Uterus (tissue), 4 donors: ENCODE data around the gene URM1. TPM values are rescaled to one million over a fixed set of nuclear protein-coding genes. Genes with fewer than 3 reads are reported as not detected.
A peak's percentile ranks its signal among the peaks of the same experiment; 100 is the strongest.

Source experiments
- DNase-seq, 2 donors: peaks; one replicate each; pipeline ENCODE4 v3.0.0-alpha.2; 2019 to 2020
- H3K27ac ChIP-seq, 2 donors: fragments of 200-600 bp; sonication (generic); 1 replicate in 1 of 2; 2 replicates in 1 of 2; pipeline ENCODE4 v1.5.1; 2016 to 2018
- H3K27me3 ChIP-seq, 2 donors: fragments of 200-600 bp; sonication (generic); one replicate each; pipeline ENCODE4 v1.5.1; 2018 to 2019; ENCODE audit warnings: control low read depth in 1 of 2
- H3K36me3 ChIP-seq, 2 donors: fragments of 200-600 bp; sonication (generic); one replicate each; pipeline ENCODE4 v1.5.1; 2019; ENCODE audit warnings: control low read depth in 1 of 2
- H3K4me1 ChIP-seq, 2 donors: fragments of 200-600 bp; sonication (generic); one replicate each; pipeline ENCODE4 v1.5.1; 2018 to 2019; ENCODE audit warnings: control low read depth in 1 of 2
- H3K4me3 ChIP-seq, 2 donors: fragments of 200-600 bp; sonication (generic); 1 replicate in 1 of 2; 2 replicates in 1 of 2; pipeline ENCODE4 v1.5.1; 2018 to 2019; ENCODE audit warnings: mild to moderate bottlenecking in 1 of 2
- H3K9me3 ChIP-seq, 2 donors: fragments of 200-600 bp; sonication (generic); one replicate each; pipeline ENCODE4 v1.5.1; 2019; ENCODE audit warnings: control low read depth in 1 of 2
- CTCF ChIP-seq, 4 experiments: fragments of 200-600 bp in 2 of 4; fragments of 450-650 bp in 2 of 4; sonication (generic) in 2 of 4; IDR thresholded peaks; one replicate each; pipeline ENCODE4 v1.5.1; 2016 to 2019; ENCODE audit warnings: antibody characterized with exemption in 4 of 4, mild to moderate bottlenecking in 2 of 4, moderate library complexity in 1 of 4
- POLR2A ChIP-seq, 2 donors: fragments of 450-650 bp; IDR thresholded peaks; one replicate each; pipeline ENCODE4 v1.6.1; 2016; ENCODE audit warnings: antibody characterized with exemption in 2 of 2, mild to moderate bottlenecking in 1 of 2, moderate library complexity in 1 of 2
- intact Hi-C: fragments of 100-400 bp; cut with DNase I; formaldehyde crosslinking; loops from one replicate; pipeline ENCODE4 v1.15.1; 2023; ENCODE audit warnings: low total_unique reads
- total RNA-seq, 4 donors: library from RNA; depleted of rRNA in 3 of 4; stranded (reverse); fragments of >200 nt in 3 of 4; gene quantifications; one replicate each; pipeline versions ENCODE4 v1.1.0 to v1.2.4, GENCODE V29; 2014 to 2023
- donor health status: DM: yes; HTN: yes; CAD: no.

URM1 gene
- total RNA-seq, 4 donors from 2014 or later: 6.7 to 32.0 (median 22.4) TPM

GRCh38 chr9:128361296-128361985 is 9.7 kb upstream of the URM1 start:
- Histone ChIP-seq H3K27me3 (no peaks in the 10 kb centered on the region), H3K36me3 (no peaks in the 10 kb centered on the region), H3K9me3 (no peaks in the 10 kb centered on the region), H3K4me1 (peaks cover 0 to 7% of the 10 kb centered on the region in 2 donors), H3K4me3 (no peak overlapping the region), H3K27ac (peak overlapping the region; percentile 46 to 77)
- intact Hi-C loops: no loop called here
- no peak for TF ChIP-seq POLR2A (IDR thresholded peaks at IDR 0.05)
- TF ChIP-seq CTCF (IDR thresholded peaks at IDR 0.05): no peak
- no peak for DNase-seq

GRCh38 chr9:128361986-128362646 is 9.1 kb upstream of the URM1 start:
- intact Hi-C loops: no loop called here
- Histone ChIP-seq H3K36me3 (no peaks in the 10 kb centered on the region), H3K27me3 (no peaks in the 10 kb centered on the region), H3K27ac (peak overlapping the region; percentile 46 to 77), H3K4me3 (peak overlapping the region; percentile 16 to 24), H3K9me3 (no peaks in the 10 kb centered on the region), H3K4me1 (peaks cover 0 to 7% of the 10 kb centered on the region in 2 donors)
- TF ChIP-seq POLR2A (IDR thresholded peaks at IDR 0.05) (no peak), CTCF (IDR thresholded peaks at IDR 0.05) (peak; percentile 76 to 95 (median 90))
- DNase-seq: peak; percentile 85 to 87

GRCh38 chr9:128362774-128363173 is 8.4 kb upstream of the URM1 start:
- Histone ChIP-seq H3K27ac (peak overlapping the region; percentile 46 to 77), H3K9me3 (no peaks in the 10 kb centered on the region)
- TF ChIP-seq POLR2A (IDR thresholded peaks at IDR 0.05) (no peak), CTCF (IDR thresholded peaks at IDR 0.05) (no peak)

GRCh38 chr9:128365525-128365924 is 5.6 kb upstream of the URM1 start:
- DNase-seq: no peak
- TF ChIP-seq CTCF (IDR thresholded peaks at IDR 0.05) (no peak), POLR2A (IDR thresholded peaks at IDR 0.05) (no peak)
- H3K36me3 ChIP-seq: no peaks in the 10 kb centered on the region
- peak overlapping the region in 1 of 2 donors; percentile 74 for H3K27ac ChIP-seq
- H3K9me3 ChIP-seq: no peaks in the 10 kb centered on the region
- no peak overlapping the region for H3K4me3 ChIP-seq
- H3K4me1 ChIP-seq: peaks cover 0 to 7% of the 10 kb centered on the region in 2 donors
- intact Hi-C loops: no loop called here
- no peaks in the 10 kb centered on the region for H3K27me3 ChIP-seq

More at GRCh38 chr9:128362774-128363173, 8.4 kb upstream of the URM1 start:
- no peak overlapping the region for H3K4me3 ChIP-seq
- H3K4me1 ChIP-seq: peaks cover 0 to 7% of the 10 kb centered on the region in 2 donors
- H3K36me3 ChIP-seq: no peaks in the 10 kb centered on the region
- H3K27me3 ChIP-seq: no peaks in the 10 kb centered on the region
- no peak for DNase-seq
- intact Hi-C loops: no loop called here

GRCh38 chr9:128369024-128369706 is 2.0 kb upstream of the URM1 start:
- TF ChIP-seq POLR2A (IDR thresholded peaks at IDR 0.05) (no peak), CTCF (IDR thresholded peaks at IDR 0.05) (no peak)
- H3K9me3 ChIP-seq: no peaks in the 10 kb centered on the region
- H3K4me3 ChIP-seq: no peak overlapping the region
- H3K36me3 ChIP-seq: no peaks in the 10 kb centered on the region
- intact Hi-C loops: no loop called here
- H3K27me3 ChIP-seq: no peaks in the 10 kb centered on the region
- peaks cover 5 to 13% of the 10 kb centered on the region in 2 donors for H3K4me1 ChIP-seq
- H3K27ac ChIP-seq: no peak overlapping the region
- DNase-seq: no peak
